CD4-positive, alpha-beta T cell treated with Interferon alpha-2 for 1 hour (primary cell): ENCODE measurements around the gene LOXL1.

Experiments
- DNase-seq, 2 donors: peaks; one replicate each; pipeline ENCODE4 v3.0.0-alpha.2; 2020 to 2022

The LOXL1 gene

GRCh38 chr15:73981761-73982221, 55.5 kb downstream of the LOXL1 start:
- DNase-seq: peak; percentile 26 to 61

- DNase-seq: peak; percentile 48 to 57
These were observed 56.1 kb downstream of the LOXL1 start for GRCh38 chr15:73982222-73982962.

DNA sequence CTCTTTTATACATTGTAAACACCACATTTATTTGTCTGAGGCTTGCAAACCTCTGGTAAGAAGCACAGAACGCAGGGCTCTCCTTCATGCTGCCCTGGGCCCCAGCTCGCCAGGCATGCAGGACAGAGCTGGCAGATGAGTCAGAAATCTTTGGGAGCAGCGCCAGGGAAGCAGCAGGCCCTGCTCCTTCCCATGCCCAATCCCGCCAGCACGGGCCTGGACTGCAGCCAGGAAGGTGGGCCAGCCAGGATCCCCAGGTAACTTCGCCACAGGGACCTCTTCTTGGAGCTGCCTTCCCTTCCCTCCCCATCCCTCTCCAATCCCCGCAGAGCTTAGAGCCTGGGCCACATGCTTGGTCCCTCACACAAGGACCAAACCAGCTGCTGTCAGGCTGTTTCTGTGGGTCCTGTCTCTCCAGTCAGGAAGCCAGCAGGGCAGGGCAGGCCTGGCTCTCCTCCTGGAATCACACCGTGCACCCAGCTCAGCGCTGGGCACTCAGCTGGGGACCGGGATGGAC, 57.0 kb downstream of the LOXL1 start:
- no peak for DNase-seq

GRCh38 chr15:73983773-73984172, 57.5 kb downstream of the LOXL1 start:
- no peak for DNase-seq

DNA sequence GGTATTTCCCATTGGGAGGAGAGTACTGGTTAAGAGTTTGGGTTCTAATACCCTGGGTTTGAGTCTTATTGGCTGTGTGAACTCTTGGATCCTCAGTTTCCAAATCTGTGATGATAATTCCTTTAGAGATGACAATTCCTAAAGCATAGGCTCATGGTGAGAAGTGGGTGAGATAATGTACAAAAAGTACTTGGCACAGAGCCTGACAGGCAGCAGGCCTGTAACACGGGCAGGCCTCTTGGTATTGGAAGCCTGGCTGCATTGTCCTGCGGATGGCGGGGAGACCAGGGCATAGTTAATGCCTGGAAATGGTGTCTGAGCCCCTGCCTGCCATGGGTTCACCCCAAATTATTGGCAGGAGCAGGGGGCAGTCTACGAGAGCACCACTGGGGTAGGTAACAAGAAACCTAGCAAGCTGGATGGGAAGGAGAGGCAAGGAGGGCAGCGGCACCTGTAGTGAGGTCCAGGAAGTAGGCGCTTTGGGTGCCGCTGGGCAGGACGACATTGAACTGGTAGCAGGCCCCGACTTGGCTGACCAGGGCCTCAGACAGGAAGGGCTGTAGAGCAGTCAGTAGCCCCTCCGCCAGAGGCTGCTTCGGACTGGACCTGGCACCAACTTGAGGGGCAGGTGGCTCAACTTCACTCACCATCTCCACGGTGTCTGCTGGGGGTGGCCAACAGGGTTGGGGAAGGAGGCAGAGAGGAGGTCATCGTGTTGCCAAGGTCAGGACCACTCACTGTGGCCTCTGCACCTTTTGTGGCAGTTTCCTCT, 58.1 kb downstream of the LOXL1 start:
- DNase-seq: no peak

GRCh38 chr15:73985101-73985873, 59.0 kb downstream of the LOXL1 start:
- no peak for DNase-seq

DNA sequence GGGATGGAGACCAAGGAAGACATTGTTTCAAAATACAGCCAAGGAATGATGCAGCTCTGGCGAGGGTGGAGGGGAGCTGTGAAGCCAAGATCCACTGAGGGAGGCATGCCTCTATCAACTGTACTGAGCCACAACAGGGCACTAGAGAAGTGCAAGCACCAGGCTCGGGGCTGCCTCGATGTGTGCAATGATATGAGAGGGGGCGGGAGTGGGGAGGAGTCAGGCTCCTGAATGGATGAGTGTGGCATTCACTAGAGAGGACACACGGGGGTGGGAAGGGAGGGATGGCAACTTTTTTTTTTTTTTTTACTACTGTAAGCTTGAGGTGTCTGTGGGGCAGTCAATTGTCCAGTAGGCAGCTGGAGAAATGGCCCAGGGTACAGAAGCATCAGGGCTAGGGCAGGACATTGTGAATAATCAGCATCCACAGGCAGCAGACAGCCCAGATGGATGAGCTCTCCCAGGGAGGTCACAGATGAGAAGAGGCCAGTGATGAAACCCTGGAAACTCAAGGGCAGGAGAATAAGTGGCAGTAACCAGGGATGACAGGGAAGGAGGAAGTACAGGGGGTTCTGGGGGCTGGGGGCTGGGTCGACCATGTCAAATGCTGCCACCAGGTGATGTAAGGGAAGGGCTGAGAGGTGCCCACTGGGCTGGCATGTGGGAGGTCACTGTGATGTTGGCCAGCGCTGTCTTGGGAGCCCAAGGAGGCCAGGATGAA, 60.0 kb downstream of the LOXL1 start:
- no peak for DNase-seq

GRCh38 chr15:73986776-73987056, 60.5 kb downstream of the LOXL1 start:
- DNase-seq: no peak

GRCh38 chr15:73987250-73987649, 61.0 kb downstream of the LOXL1 start:
- no peak for DNase-seq

DNA sequence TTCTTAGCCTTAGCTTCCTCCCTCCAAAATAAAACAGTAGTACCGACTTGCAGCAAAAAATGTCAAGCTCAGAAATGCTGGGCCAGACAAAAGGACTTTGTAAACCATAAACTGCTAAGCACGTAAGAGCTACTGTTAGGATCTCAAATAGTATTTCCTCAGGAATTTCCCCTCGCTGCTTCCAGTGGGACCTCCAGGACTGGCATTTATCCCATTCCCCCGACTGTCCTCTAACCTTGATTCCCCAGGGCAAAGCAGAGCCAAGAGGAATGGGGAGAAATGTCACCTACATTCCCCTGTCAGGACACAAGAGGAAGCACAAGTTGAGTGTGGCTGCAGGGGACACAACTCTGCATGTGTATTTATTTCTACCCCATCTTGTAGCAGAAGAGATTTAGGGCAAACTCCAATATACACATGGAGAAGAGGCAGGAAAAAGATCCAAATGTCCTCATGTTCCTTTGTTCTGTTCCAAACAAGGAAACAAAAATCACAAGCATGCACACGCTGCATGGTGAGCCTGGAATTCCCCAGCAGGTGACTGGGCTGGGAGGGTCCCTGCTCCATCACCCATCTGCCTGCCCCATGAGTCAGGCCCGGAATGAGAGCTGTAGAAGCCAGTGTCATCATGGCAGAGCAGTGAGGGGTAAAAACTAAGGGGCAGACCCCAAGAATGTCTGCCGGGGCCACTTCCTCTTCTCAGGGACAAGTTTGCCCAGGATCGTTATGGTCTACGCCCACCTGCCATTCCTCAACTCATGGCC, 61.6 kb downstream of the LOXL1 start:
- DNase-seq: no peak

DNA sequence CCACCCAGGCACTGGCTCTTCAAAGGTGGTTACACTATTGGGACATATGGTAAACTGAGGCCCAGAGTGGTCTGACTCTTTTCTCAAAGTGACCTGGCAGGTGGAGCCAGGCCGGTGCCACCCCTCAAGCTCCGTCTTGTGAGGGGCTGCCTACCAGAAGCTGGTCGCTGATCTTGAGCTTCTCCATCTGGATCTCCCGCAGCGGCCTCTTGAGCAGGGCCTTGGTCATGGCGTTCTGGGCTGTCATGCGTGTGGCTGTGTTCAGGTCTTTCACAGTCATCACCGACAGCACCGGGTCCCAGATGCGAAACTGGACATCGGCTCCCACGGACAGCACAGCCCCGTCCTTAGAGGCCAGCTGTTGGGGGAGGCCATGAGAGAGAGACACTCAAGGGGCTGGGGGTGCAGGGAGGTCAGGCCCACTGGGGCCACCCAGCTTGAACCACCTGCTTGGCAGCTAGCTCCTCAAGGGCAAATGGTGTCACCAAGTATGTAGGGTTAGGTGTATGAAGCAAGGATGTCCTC, 62.2 kb downstream of the LOXL1 start:
- DNase-seq: no peak

DNA sequence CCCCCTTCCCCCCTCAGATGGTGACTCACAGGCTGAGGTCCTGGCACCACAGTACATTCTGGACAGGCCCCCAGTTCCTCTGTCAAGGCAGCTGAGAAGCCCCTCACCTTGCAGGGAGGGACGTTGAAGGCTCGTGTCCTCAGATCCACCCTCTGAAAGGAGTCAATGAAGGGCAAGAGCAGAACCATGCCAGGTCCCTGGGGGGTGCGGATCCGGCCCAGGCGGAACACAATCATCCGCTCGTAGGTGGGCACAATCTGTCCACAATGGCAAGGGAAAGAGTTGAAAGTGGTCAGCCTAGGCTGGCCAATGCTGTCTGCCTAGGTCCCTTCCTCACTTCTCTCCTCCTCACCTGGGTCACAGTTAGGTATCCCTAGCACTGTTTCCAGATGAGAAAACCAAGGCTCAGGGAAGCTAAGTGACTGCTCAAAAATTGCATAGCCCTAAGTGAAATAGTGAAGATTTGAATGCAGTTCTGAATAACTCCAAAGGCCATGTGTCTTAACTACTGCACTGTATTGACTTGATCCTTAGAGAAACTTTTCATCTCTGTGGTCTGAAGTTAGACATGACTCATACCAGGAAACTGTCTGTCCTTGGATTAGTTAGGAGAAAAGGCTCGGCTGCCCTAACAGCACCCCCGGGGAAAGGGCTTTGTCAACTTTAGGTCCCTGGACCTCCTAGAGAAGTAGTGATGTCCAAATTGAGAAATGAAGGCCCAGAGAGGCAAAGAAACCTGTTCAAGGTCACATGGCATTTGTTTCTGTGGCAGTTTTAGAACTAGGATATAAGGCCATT, 62.9 kb downstream of the LOXL1 start:
- DNase-seq: no peak

GRCh38 chr15:73990250-73991005, 64.2 kb downstream of the LOXL1 start:
- DNase-seq: no peak

- DNase-seq: no peak
These were observed 65.0 kb downstream of the LOXL1 start for GRCh38 chr15:73991260-73991659.

DNA sequence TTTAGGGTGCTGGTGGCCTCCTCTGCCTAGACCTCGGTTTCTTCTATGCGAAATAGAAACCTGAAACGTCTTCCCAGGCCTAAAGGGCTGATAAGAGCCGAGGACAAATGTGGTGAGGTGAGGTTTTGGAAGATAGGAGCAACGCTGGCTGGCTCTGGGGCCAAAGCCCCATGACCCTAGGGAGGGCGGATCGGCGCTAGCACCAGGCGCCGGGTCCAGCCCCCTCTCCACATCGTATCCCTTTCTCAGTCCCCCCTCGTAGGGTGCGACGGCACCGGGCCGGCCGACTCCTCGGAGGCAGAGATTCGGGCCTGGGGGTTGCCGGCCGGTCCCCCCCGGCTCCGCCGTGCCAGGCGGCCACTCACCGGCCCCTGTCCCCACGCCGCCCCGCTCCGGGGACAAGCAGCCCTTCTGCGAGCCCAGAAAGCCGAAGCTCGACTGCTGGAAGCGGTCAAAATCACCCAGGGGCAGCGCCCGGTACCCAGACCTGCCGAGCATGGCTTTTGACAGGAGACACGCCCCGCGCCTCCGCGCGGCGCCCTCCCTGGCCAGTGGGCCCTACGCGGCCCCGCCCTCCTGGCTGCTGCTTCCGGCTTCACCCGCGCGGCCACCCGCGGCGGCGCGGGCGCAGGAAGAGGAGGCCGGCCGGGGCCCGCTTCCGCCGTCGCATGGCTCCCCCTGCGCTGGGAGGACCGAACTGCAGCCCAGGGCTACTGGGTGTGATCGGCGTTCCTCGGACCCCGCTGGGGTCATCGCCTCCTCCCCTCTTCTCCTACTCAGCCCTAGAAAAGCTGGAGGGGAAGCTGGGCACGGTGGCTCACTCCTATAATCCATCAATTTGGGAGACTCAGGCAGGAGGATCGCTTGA, 65.7 kb downstream of the LOXL1 start, which contains the start of gene STOML1:
STOML1 (minus strand) TSS at position 570 of the 868 bp plus-strand sequence; CDS start at position 498, 72 bp downstream.
- peak; percentile 92 to 96 for DNase-seq

DNA sequence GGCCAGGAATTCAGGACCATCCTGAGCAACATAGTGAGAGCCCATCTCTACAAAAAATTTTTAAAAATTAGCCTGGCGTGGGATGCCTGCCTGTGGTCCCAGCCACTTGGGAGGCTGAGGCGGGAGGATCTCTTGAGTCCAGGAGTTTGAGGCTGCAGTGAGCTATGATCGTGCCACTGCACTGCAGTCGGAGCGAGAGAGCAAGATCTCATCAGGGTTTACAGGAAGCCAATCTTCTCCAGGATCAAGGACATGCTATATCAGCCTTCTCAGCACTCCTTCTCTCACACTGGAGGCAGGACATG, 66.3 kb downstream of the LOXL1 start:
- no peak for DNase-seq

- no peak for DNase-seq
These were observed 67.1 kb downstream of the LOXL1 start for GRCh38 chr15:73993211-73993994.

- DNase-seq: peak; percentile 98 to 99
These were observed 68.2 kb downstream of the LOXL1 start, which contains the start of gene PML for GRCh38 chr15:73994413-73994883. Gene PML (plus strand): TSS chr15:73994716. CDS start chr15:73994813, 97 bp downstream.
